Psoas muscle (tissue), 8 donors: Measurements from ENCODE around the gene LGALS1. TPM values are rescaled to one million over a fixed set of nuclear protein-coding genes. Genes with fewer than 3 reads are reported as not detected.

Source experiments
- ATAC-seq, 4 donors: fragments of 200-7000 bp; cut with Tn5 transposase; one replicate each; pipeline ENCODE4 v1.9.1; 2020; ENCODE audit warnings: moderate library complexity in 3 of 4, mild to moderate bottlenecking in 2 of 4
- DNase-seq, 2 donors: peaks; one replicate each; pipeline ENCODE4 v3.0.0-alpha.2; 2020
- H3K27ac ChIP-seq: fragments of 200-600 bp; one replicate; pipeline ENCODE4 v1.8.0; 2022
- H3K27me3 ChIP-seq, 3 donors: fragments of 200-600 bp in 1 of 3; one replicate each; pipeline versions ENCODE4 v1.6.1 to v1.8.0; 2013 to 2022; ENCODE audit warnings: low read length in 2 of 3, mild to moderate bottlenecking in 2 of 3, moderate library complexity in 1 of 3; ENCODE audit not compliant: insufficient read depth in 3 of 3
- H3K36me3 ChIP-seq, 2 donors: fragments of 200-600 bp in 1 of 2; one replicate each; pipeline versions ENCODE4 v1.6.1 to v1.8.0; 2013 to 2022; ENCODE audit warnings: low read depth in 1 of 2, mild to moderate bottlenecking in 1 of 2, moderate library complexity in 1 of 2; ENCODE audit not compliant: insufficient read depth in 1 of 2
- H3K4me1 ChIP-seq: fragments of 200-600 bp; one replicate; pipeline ENCODE4 v1.8.0; 2022
- H3K4me3 ChIP-seq: fragments of 200-600 bp; one replicate; pipeline ENCODE4 v1.8.0; 2022; ENCODE audit warnings: mild to moderate bottlenecking
- H3K9me3 ChIP-seq: fragments of 200-600 bp; one replicate; pipeline ENCODE4 v1.8.0; 2022
- CTCF ChIP-seq: fragments of 200-600 bp; IDR thresholded peaks from one replicate; pipeline ENCODE4 v1.8.0; 2022; ENCODE audit warnings: antibody characterized with exemption
- WGBS, 3 donors: extraction: QIAGEN DNeasy Blood & Tissue Kit; methylation state at CpG; one replicate each; pipeline versions ENCODE4 v1.1.6 to v1.1.7; 2013; 5-methylcytosine and 5-hydroxymethylcytosine counted together
- intact Hi-C, 2 donors: fragments of 100-400 bp; cut with DNase I; formaldehyde crosslinking; loops; one replicate each; pipeline versions ENCODE4 v1.11.0 to v1.14.2; 2022
- long read RNA-seq, 2 donors: library from polyadenylated mRNA; unstranded; transcript quantifications; one replicate each; pipeline ENCODE4 v2.0.0, GENCODE V29; 2021
- polyA plus RNA-seq, 3 donors: library from polyadenylated mRNA; stranded (reverse); fragments of 200-250 nt; gene quantifications; one replicate each; pipeline ENCODE4 v1.2.3, GENCODE V29; 2013
- total RNA-seq, 4 donors: library from RNA; stranded (reverse); fragmentation: NEBNext Ultra II Directional in 2 of 4; extraction: Animal tissue kit (Norgen Biotek cat#: 25700) in 2 of 4; gene quantifications; one replicate each; pipeline versions ENCODE4 v1.2.1 to v1.2.4, GENCODE V29; 2021 to 2023
- donor health status: healthy with polysubstance abuse.
- donor health status: DM: no; HTN: no; CAD: no; lungs with moderate emphysema.
- donor health status: Bipolar disorder and iron deficiency.
- donor health status: healthy.
- donor health status: DM: yes; HTN: yes; CAD: no.
- donor health status: DM: no; HTN: no; CAD: no.
- donor health status: DM: no; HTN: no; CAD: no.
- donor health status: DM: yes; HTN: yes; CAD: no.

The LGALS1 gene
- total RNA-seq, result 1,000 to 10,000 TPM in 1 of 4 donors, 100 to 1,000 TPM in 3; 434 to 1,013 (median 908) TPM
- polyA plus RNA-seq, result 1,000 to 10,000 TPM in 2 of 3 donors, 100 to 1,000 TPM in 1; 717 to 1,817 (median 1,077) TPM
- long read RNA-seq, donor 1, transcript LGALS1-201 (4 exons, 560 nt), result major isoform, 150 of 181 reads
- long read RNA-seq, donor 1, partial matches to known transcripts, result 15 of 181 reads
- long read RNA-seq, donor 1, other reads (novel, unspliced or antisense), result 16 of 181 reads
- long read RNA-seq, donor 2, transcript LGALS1-201 (4 exons, 560 nt), result major isoform, 118 of 127 reads
- long read RNA-seq, donor 2, partial matches to known transcripts, result 8 of 127 reads
- long read RNA-seq, donor 2, other reads (novel, unspliced or antisense), result 0 of 127 reads

- DNase-seq (peak; percentile 98), ATAC-seq (peak; percentile 76 to 84 (median 80))
- peaks cover 27% of the 10 kb centered on the region for H3K4me1 ChIP-seq
- WGBS, 3 donors, result 1 to 2% (median 2%) methylated on average over 34 of the region's 34 CpGs
- peak within 1 kb of the TSS; percentile 96 for H3K27ac ChIP-seq
- no peaks in the 10 kb centered on the region for H3K27me3 ChIP-seq
- TF ChIP-seq CTCF, result no peak
- peaks cover 0 to 28% of the 10 kb centered on the region in 2 donors for H3K36me3 ChIP-seq
- H3K9me3 ChIP-seq, result no peaks in the 10 kb centered on the region
- H3K4me3 ChIP-seq, result peak within 1 kb of the TSS; percentile 79
- intact Hi-C loops, result no loop called here
These were observed at the start of gene LGALS1 for GRCh38 chr22:37674951-37675929. Gene LGALS1 (plus strand): TSS chr22:37675636. CDS start chr22:37675703, 67 bp downstream.

- no peaks in the 10 kb centered on the region for H3K27me3 ChIP-seq
- ATAC-seq (peak in 1 of 4 donors; percentile 1), DNase-seq (no peak)
- intact Hi-C loops, result no loop called here
- no peak overlapping the region for H3K4me3 ChIP-seq
- H3K4me1 ChIP-seq, result peaks cover 24% of the 10 kb centered on the region
- no peaks in the 10 kb centered on the region for H3K9me3 ChIP-seq
- no peak for TF ChIP-seq CTCF
- H3K27ac ChIP-seq, result peak overlapping the region; percentile 74
- peaks cover 0 to 76% of the 10 kb centered on the region in 2 donors for H3K36me3 ChIP-seq
- WGBS, 3 donors, result 70 to 84% (median 77%) methylated on average over 14 of the region's 14 CpGs
These were observed 49.7 kb upstream of the LGALS1 start for GRCh38 chr22:37625737-37626136.

GRCh38 chr22:37626144-37626543 is 49.3 kb upstream of the LGALS1 start:
- intact Hi-C loops, result no loop called here
- H3K27me3 ChIP-seq, result no peaks in the 10 kb centered on the region
- ATAC-seq (peak; percentile 62 to 81 (median 74)), DNase-seq (peak; percentile 86 to 92)
- H3K36me3 ChIP-seq, result peaks cover 0 to 76% of the 10 kb centered on the region in 2 donors
- peaks cover 24% of the 10 kb centered on the region for H3K4me1 ChIP-seq
- no peak for TF ChIP-seq CTCF
- 28 to 35% (median 32%) methylated on average over 11 of the region's 11 CpGs for WGBS, 3 donors
- H3K27ac ChIP-seq, result peak overlapping the region; percentile 74
- H3K4me3 ChIP-seq, result no peak overlapping the region
- no peaks in the 10 kb centered on the region for H3K9me3 ChIP-seq

- Histone ChIP-seq H3K9me3 (no peaks in the 10 kb centered on the region), H3K36me3 (peaks cover 0 to 76% of the 10 kb centered on the region in 2 donors), H3K4me1 (peaks cover 24% of the 10 kb centered on the region), H3K27ac (peak overlapping the region; percentile 74), H3K27me3 (no peaks in the 10 kb centered on the region), H3K4me3 (no peak overlapping the region)
- TF ChIP-seq CTCF, result no peak
- intact Hi-C loops, result no loop called here
- DNase-seq (no peak), ATAC-seq (peak in 1 of 4 donors; percentile 3)
- WGBS, 3 donors, result 57 to 66% (median 64%) methylated on average over 13 of the region's 13 CpGs
These were observed 48.8 kb upstream of the LGALS1 start for GRCh38 chr22:37626556-37627075.
